ENCODE data around the gene AARSD1.
"Not testable (repeated sequence)": the region's sequence is repeated elsewhere in the genome, so short reads cannot be mapped to it uniquely, and the experiment has no call there.

AARSD1 gene

DNA sequence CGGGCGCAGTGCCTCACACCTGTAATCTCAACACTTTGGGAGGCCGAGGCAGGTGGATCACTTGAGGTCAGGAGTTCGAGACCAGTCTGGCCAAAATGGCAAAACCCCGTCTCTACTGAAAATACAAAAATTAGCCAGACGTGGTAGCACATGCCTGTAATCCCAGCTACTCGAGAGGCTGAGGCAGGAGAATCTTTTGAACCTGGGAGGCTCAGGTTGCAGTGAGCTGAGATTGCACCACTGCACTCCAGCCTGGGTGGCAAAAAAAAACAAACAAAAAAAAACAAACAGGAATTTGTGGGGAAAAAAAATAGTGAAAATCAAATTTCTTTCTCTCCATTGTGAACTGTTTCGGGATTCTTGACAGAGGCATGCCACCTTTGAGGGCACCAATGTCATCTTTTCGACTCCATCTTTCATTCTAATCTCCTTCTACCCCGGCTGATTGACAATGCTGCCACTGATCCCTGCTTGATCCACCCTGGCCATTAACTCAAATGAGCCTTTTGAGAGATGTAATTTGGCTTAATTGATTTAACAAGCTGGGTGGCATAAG, 44.7 kb downstream of the AARSD1 start:
- not testable (repeated sequence) for DNase-seq

DNA sequence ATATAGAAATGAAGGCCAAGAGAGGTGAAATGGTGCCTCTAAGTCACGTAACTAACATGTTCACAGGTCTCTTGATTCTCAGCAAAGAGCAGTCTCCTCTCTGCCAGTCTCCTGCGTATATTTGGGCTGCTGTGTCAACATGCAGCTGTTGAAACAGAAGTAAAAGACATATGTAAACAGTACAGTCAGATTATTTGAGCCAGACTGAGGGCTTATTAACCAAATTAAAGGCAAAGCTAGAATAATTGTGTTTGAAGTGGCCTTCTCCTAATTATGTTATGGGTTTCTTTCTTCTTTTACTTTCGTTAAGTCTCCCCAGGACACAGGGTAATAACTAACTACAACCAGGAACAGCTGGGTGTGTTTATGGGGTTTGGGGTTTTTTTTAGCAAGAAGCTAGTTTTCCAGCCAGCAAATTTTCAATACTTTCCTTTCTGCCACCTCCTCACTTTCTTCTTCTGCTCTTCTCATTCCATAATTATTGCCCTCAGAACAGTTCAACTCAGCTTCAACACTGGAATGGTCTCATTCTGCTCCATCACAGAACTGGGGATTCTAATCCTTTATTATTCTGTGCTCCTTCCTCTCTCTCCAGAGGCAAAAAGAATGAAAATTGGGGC, 45.2 kb downstream of the AARSD1 start:
- DNase-seq: no peak

GRCh38 chr17:42917236-42917603, 47.0 kb downstream of the AARSD1 start:
- no peak for DNase-seq

DNA sequence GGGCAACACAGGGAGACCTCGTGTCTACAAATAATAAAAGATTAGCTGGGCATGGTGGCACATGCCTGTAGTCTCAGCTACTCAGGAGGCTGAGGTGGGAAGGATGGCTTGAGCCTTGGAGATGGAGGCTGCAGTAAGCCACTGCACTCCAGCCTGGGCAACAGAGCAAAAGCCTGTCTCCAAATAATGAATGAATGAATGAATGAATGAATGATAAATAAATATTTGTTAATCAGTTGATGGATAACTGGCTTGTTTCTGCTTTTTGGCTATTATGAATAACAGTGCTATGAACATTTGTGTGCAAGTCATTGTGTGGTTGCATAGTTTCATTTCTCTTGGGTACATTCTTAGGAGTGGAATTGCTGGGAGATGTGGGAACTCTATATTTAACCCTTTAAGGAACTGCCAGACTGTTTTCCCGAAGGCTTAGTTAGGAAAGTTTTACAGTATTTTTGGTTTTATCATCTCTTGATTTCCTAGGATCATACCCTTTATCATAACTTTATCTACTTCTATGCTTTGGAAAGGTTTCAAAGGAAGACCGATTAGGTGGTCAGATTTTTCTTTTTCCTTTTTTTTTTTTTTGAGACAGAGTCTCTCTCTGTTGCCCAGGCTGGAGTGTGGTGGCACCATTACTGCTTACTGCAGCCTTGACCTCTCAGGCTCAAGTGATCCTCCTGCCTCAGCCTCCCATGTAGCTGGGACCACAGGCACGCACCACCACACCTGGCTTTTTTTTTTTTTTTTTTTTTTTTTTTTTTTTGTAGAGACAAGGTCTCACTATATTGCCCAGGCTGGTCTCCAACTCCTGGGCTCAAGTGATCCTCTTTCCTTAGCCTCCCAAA, 47.6 kb downstream of the AARSD1 start:
- not testable (repeated sequence) for DNase-seq

DNA sequence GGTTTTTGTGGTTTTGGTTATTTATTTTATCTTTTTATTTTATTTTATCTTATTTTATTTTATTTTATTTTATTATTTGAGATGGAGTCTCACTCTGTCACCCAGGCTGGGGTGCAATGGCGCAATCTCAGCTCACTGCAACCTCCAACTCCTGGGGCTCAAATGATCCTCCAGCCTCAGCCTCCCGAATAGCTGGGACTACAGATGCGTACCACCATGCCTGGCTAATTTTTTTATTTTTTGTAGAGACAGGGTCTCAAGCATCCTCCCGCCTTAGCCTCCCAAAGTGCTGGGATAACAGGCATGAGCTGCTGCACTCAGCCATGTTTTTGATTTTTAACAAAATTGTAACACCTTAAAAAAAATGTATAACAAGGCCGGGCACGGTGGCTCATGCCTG, 49.0 kb downstream of the AARSD1 start:
- DNase-seq: not testable (repeated sequence)

DNA sequence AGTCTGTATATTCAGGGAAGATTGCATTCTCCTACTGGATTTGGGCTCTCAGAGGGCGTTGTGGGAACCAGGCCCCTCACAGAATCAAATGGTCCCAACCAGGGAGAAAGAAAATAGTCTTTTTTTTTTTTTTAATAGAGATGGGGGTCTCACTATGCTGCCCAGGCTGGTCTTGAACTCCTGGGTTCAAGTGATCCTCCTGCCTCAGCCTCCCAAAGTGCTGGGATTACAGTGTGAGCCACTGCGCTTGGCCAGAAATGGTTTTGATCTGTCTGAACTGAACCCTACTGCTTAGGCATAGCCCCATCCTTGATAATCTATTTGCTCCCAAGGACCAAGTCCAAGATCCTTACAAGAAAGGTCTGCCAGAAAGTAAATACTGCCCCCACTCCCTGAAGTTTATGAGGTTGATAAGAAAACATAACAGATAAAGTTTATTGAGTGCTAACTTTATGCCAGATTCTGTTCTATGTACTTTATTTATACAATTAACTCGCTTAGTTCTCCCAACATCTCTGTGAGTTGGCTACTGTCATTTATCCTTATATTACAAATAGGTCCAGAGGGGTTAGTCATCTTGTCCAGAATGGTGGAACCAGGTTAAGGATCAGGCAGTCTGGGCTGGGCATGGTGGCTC, 50.2 kb downstream of the AARSD1 start:
- no peak for DNase-seq

DNA sequence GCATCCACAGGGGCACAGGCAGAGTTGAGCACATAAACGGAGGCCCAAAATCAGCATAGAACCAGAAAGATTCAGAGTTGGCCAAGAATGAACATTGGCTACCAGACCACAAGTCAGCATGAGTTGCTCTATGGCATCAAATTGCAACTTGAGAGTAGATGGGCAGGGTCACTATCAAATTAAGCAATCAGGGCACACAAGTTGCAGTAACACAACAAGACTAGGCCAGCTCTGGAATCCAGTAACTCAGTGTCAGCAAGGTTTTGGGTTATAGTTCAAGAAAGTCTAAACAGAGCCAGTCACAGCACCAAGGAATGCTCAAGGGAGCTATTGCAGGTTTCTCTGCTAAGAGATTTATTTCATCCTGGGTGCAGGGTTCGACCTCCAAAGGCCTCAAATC, 50.7 kb downstream of the AARSD1 start:
- DNase-seq: no peak

DNA sequence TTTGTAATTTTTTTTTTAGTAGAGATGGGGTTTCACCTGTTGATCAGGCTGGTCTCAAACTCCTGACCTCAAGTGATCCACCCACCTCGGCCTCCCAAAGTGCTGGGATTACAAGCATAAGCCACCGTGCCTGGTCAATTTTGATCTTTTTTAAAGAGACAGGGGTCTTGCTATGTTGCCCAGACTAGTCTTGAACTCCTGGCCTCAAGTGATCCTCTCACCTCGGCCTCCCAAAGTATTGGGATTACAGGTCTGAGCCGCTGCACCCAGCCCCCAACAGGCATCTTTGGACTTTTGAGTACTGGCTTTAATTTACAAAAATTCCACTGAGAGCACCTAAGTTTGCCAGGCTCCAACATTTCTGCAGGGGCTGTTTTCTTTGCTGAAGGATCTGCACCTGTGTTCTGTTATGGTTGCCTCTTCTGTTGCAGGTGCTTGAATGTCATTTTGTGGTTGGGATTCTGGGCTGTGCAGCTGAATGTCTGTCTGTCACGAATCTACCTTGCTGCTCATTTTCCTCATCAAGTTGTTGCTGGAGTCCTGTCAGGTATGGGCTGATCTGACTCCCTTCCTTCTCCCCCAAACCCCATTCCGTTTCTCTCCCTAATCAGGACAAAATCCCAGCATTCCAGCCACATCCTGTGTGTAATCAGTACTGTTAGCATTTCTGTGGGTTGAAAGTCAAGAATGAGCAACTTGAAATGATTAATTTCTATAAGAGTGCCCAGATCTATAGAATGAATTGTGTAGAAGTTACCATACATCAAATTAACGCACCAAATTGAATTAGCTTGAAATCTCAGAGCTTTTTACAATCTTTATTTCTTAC, 55.2 kb downstream of the AARSD1 start:
- no peak for DNase-seq

DNA sequence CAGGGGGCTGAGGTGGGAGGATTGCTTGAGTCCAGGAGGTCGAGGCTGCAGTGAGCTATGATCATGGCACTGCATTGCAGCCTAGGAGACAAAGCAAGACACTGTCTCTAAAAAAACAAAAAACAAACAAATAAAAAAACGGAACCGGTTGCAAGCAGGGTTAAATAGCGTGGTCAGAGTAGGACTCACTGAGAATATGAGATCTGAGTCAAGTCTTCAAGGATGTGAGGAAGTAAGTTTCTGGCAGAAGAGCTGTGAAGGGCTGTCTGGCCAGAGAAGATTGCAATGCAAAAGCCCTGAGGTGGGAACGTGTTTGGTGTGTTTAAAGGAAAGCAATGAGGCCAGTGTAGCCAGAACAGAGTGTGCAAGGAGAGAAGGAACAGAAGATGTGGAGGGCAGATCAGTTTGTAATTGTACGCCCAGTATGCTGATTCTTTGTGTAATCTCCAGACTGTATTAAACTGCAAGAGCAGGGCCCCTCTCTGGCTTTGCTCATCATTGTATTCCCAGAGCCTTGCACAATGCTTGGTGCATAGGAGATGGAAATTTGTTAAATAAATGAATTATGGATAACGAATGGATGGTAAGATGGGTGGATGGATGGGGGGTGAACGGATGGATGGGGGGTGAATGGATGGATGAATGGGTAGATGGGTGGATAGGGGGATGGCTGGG, 57.3 kb downstream of the AARSD1 start:
- no peak for DNase-seq

DNA sequence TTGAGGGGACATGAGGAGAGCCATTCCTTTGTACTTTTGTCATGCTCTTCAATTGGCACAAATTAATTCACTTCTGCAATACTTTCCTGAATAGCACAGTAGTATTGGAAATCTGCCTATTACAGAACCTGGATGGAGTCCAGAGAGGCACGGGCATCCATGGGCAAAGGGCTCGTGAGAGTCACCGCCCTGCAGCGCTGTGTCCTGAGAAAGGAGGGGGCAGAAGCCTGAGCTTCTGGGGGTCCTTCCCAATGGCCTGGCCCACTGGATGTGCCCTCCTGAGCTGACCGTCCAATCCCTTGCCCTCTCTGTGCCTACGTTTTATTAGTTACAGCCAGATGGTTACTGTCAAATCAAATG, 60.2 kb downstream of the AARSD1 start:
- DNase-seq: no peak

DNA sequence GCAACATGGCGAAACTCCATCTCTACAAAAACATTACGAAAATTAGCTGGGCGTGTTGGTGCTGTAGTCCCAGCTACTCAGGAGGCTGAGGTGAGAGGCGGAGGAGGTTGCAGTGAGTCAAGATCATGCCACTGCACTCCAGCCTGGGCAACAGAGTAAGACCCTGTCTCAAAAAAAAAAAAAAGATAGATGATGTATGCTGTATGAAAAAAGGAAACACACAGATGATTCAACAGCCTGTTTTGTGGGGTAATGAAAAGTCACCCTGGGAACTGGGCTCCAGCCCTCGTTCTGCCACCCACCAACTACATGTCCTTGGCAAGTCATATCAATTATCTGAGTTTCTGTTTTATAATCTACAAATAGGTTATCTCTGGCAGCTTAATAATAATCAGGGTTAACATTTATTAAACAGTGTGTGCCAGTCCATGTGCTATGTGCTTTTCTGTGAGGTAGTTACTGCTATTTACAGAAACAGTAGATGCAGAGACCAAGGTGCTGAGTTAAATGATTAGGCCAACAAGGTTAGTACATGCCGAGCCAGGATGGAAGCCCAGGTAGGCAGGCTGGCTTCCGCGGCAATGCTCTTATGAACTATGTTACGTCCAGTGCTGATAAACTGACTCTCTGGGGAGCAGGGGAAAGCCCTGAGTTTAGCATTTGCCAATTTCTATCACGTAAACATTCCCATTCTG, 62.6 kb downstream of the AARSD1 start:
- DNase-seq: no peak
